Renal pelvis (tissue), 4 donors: ENCODE data around the gene TMEM106A. TPM values are rescaled to one million over a fixed set of nuclear protein-coding genes. Genes with fewer than 3 reads are reported as not detected.
"Not testable (repeated sequence)": the region's sequence is repeated elsewhere in the genome, so short reads cannot be mapped to it uniquely, and the experiment has no call there.

Experiments used
- DNase-seq: peaks from one replicate; pipeline ENCODE4 v3.0.0-alpha.2; 2013
- polyA plus RNA-seq, 3 donors: library from polyadenylated mRNA; unstranded; fragments of 120-200 nt; gene quantifications; one replicate each; pipeline ENCODE4 v1.2.1, GENCODE V29; 2013; ENCODE audit not compliant: insufficient read length in 3 of 3

TMEM106A gene
- polyA plus RNA-seq, 3 donors, result 14.1 to 28.5 (median 27.5) TPM

GRCh38 chr17:43212641-43213490 is 1.2 kb downstream of the TMEM106A start:
- no peak for DNase-seq

GRCh38 chr17:43213545-43213944 is 1.9 kb downstream of the TMEM106A start:
- DNase-seq, result no peak

GRCh38 chr17:43215341-43215740 is 3.7 kb downstream of the TMEM106A start:
- no peak for DNase-seq

DNA sequence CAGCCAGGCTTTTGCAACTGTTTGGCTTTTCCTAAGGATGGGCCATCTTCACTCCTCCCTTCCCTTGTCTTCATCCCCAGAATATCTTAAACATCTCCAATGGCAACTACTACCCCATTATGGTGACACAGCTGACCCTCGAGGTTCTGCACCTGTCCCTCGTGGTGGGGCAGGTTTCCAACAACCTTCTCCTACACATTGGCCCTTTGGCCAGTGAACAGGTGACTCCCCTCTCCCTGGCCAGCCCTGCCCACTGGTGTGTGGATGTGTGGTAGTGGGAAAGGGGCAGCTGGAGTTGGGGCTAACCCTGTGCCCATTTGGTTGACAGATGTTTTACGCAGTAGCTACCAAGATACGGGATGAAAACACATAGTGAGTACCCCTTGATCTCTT is 4.7 kb downstream of the TMEM106A start:
- DNase-seq, result no peak

DNA sequence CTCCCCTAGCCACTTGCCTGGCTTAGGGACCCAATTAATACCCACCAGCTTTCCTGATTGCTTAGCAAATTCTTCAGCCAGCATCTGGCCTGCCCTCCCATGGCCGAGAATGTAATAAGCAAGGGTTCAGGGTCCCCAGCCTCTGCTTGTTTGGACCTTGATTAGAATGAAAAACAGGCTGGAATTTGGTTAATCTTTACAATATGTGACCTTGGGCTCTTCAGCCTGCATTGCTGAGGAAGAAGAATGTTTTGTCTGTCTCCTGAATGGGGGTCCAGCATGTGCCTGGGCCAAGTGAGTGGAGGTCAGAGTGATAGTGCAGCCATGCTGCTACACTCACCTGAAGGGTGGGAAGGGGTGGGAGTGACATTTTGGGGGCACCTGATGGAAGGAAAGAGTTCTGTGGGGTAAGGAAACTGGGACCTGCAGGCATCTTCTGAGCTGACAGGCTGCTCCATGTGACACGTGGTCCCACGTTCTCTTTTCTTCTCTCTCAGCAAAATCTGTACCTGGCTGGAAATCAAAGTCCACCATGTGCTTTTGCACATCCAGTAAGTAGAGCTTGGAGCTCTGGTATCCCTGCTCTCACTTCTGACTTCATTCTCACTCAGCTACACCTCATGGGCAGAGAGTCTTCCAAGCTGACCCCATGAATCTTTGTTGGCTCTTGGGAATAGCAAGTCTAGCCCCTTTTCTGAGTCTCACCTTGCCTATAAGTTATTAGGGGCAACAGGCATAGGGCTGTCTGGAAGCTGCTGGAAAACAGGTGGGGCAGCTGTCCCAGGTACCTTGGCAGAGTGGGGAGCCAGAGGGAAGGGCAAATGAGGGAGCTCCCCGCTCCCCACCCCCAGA is 5.3 kb downstream of the TMEM106A start:
- no peak for DNase-seq

DNA sequence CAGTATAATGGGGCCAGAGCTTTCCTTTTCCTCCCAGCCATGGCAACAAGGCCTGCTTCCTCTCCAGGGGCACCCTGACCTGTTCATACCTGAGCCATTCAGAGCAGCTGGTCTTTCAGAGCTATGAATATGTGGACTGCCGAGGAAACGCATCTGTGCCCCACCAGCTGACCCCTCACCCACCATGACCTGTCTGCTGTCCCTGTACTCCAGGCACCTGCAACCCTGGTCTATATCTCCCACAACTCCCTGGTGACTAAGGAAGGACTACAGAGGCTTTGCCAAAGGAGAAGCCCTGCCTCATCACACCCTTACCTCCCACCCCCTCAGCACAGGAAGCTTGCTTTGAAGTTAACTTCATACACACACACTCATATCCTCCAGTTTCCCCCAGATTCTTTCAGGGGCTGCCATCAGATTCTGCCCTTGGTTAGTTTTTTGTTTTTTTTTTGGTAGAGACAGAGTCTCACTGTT is 6.0 kb downstream of the TMEM106A start:
- DNase-seq, result no peak

GRCh38 chr17:43219001-43219400 is 7.3 kb downstream of the TMEM106A start:
- DNase-seq, result no peak

DNA sequence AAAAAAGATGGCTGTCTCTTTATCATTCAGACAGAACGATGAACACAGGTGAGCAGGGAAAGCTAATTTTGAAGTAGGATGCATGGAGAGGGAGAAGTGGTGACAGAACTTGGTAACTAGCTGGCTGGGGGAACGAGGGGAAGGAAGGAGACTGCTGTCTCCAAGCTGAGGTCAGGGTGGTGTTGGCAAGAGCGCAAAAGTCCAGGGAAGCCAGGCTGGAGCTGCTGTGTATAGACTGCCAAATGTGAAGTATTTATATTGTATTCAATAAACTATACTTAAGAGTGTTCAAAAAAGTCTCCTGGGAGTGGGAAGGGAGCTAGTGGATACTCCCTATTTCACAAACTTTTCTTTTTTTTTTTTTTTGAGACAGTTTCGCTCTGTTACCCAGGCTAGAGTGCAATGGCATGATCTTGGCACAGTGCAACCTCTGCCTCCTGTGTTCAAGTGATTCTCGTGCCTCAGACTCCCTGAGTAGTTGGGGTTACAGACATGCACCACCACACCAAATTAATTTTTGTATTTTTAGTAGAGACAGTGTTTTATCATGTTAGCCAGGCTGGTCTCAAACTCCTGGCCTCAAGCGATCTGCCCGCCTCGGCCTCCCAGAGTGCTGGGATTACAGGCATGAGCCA is 8.2 kb downstream of the TMEM106A start:
- DNase-seq, result no peak

DNA sequence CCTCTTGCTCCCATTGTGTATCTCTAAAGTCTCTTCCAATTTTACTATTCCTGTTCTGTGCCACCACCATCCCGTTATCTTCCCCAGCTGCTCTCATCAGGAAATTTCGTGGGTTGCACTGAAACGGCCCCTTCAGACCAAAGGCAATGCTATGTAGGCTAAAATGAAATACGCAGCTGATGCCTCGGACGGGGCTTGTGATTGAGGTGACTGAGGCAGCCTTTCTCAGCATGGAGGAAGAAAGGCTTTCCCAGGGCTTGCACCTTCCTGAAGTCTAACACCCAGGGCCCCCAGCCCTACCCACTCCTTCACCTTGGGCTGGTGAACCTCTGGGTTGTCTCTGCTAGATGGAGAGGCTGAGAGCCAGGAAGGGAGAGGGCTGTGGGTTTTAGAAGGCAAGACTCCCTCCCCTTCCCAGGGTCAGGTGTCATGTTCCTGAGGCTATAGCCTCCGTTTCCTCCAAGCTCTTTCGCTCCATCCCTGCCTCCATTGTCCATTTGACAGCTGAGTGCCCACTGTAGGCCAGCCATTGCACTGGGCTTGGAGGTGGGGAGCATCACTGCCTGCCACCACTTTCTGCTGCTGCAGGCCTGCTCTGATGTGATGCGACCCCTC is 8.9 kb downstream of the TMEM106A start:
- DNase-seq, result no peak

DNA sequence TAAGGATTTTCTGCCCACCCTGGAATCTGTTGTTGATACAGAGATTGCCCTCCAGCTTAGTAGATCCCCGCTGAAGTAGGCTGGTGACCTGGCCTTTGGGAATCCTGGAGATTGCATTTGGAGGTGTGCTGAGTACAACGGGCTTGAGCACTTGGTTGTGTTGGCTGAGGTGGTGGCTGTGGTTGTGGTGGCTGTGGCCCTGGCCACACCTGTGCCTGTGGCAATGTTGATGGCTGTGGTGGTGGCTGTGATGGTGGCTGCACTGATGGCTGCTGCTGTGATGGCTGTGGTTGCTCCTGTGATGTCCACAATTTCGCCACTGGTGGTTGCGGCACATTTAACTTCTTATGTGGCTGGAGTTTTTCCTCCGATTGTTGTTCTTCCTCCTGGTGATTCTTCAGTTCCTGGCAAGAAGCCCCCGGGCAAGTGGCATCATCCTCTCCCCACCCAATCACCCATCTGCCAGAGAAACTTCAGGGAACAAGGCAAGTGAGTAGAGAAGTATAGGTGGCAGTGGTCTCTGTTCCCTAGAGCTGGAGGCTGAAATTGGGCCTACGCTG is 12.6 kb downstream of the TMEM106A start:
- no peak for DNase-seq

DNA sequence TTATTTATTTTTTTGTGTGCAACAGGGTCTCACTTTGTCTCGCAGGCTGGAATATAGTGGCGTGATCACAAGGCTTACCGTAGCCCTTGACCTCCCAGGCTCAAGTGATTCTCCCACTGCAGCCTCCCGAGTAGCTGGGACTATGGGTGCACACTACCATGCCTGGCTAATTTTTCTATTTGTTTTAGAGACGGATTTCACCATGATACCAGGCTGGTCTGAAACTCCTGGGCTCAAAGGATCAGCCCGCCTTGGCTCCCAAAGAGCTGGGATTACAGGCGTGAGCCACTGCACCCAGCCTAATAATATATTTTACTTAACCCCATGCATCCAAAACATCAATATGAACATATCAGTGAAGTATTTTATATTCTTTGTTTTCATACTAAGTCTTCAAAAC is 14.7 kb downstream of the TMEM106A start:
- DNase-seq, result no peak

DNA sequence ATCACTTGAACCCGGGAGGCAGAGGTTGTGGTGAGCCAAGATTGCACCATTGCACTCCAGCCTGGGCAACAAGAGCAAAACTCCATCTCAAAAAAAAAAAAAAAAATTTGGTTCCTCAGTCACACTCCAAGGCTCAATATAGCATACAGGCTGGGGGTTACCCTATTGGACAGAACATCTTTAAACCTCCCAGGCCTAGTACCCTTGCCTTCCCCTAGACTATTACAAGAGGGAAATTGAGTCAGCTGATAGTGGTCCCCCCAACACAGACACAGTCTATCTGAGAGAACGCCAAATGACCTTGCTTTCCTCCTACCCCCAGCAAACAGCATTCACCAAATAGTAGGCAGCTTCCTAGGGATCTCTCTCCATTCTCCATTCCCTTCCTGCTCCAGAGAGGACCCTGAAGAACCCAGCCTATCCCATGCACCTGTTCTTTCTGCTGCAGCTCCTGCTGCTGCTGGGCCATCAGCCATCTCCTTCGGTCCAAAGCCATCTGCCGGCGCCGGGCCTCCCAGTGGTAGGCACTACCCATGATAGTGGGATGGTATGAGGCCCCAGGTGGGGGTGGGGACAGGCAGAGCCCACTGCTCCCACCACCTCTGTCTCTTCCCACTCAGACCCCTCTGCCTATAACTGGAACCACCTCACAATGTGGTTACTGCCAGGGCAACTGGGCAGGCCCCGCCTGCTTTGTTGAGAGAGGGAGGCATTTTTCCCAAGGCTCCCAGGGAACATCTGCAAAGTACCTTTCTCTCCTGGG is 16.5 kb downstream of the TMEM106A start, which contains the start of gene CCDC200:
CCDC200 (minus strand) TSS at position 604 of the 763 bp plus-strand sequence; CDS start at position 535, 69 bp downstream.
- not testable (repeated sequence) for DNase-seq

- not testable (repeated sequence) for DNase-seq
These were observed 19.7 kb downstream of the TMEM106A start for GRCh38 chr17:43231205-43232020.

GRCh38 chr17:43232021-43232699 is 20.5 kb downstream of the TMEM106A start:
- not testable (repeated sequence) for DNase-seq

DNA sequence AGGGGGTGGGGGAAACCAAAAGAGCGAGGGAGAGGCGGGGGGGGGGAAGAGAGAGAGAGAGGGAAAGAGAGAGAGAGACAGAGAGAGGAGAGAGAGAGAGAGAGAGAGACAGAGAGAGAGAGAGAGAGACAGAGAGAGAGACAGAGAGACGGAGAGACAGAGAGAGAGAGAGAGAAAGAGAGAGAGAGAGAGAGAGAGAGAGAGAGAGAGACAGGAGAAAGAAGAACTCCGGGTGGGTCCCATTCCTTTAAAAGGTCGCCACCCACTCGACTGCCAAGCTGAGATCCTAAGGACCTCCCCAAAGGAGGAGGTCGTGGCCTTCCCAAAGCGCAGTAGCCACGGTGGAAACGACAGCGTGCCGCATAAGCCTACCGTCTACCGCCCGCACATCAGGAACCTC is 21.6 kb downstream of the TMEM106A start:
- DNase-seq, result not testable (repeated sequence)

- DNase-seq, result not testable (repeated sequence)
These were observed 22.2 kb downstream of the TMEM106A start, which contains the start of gene RNU2-1 for GRCh38 chr17:43233877-43234276. Gene RNU2-1 (minus strand): TSS chr17:43233977.

DNA sequence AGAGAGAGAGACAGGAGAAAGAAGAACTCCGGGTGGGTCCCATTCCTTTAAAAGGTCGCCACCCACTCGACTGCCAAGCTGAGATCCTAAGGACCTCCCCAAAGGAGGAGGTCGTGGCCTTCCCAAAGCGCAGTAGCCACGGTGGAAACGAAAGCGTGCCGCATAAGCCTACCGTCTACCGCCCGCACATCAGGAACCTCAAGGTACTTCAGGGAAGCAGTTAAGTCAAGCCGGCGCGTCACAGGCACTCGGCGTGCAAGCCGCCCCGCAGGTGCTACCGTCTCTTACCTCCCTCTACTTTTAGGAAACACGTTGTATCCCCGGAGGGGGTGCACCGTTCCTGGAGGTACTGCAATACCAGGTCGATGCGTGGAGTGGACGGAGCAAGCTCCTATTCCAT is 27.9 kb downstream of the TMEM106A start:
- DNase-seq, result not testable (repeated sequence)

DNA sequence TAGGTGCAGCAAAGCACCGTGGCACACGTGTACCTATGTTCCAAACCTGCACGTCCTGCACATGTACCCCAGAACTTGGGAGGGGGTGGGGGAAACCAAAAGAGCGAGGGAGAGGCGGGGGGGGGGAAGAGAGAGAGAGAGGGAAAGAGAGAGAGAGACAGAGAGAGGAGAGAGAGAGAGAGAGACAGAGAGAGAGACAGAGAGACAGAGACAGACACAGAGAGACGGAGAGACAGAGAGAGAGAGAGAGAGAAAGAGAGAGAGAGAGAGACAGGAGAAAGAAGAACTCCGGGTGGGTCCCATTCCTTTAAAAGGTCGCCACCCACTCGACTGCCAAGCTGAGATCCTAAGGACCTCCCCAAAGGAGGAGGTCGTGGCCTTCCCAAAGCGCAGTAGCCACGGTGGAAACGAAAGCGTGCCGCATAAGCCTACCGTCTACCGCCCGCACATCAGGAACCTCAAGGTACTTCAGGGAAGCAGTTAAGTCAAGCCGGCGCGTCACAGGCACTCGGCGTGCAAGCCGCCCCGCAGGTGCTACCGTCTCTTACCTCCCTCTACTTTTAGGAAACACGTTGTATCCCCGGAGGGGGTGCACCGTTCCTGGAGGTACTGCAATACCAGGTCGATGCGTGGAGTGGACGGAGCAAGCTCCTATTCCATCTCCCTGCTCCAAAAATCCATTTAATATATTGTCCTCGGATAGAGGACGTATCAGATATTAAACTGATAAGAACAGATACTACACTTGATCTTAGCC is 29.1 kb downstream of the TMEM106A start:
- DNase-seq, result not testable (repeated sequence)
